ENCODE measurements around the gene PRKCZ.
"Not testable (repeated sequence)": the region's sequence is repeated elsewhere in the genome, so short reads cannot be mapped to it uniquely, and the experiment has no call there.

The PRKCZ gene

DNA sequence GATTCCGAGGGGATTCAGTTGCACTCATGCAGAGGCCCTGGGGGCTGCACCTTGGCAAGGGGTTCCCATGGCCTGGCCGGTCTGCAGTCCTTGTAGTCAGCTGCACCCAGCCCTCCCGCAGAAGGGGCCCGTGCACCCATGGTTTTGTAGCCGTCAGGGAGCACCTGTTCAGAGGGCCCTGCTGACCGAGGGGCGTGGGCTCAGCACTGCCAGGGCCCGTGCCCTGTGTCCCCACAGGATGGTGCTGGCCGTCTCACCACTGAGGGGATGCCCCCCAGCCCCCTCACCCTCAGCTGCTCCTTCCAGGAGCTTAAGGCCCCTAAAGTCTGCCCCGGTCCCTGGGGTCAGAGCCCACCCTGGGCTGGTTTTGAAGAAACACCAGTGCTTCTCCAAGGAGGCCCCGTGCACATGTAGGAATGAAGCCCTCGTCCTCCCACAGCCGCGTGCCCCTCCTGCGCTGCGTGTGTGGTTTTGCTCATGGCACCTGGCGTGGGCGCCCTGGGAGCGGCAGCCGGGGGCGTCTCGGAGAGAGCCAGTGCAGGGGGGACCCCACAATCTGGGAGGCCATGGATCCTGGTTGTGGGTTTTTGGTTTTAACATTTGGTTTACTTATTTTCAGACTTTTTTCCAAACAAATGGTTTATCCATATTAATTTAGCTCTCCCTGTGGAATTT, 40.1 kb downstream of the PRKCZ start:
- intact Hi-C loops (cut with DNase I; ENCODE audit: low total_unique reads): no loop called here
- Histone ChIP-seq H3K36me3 (no peaks in the 10 kb centered on the region), H3K9me3 (no peaks in the 10 kb centered on the region), H3K27me3 (peaks cover 0 to 58% of the 10 kb centered on the region in 2 donors), H3K27ac (no peak overlapping the region), H3K4me3 (no peak overlapping the region), H3K4me1 (no peaks in the 10 kb centered on the region)
- TF ChIP-seq CTCF (IDR thresholded peaks at IDR 0.05): no peak
- DNase-seq: no peak

- no peaks in the 10 kb centered on the region for H3K36me3 ChIP-seq
- no peak overlapping the region for H3K27ac ChIP-seq
- H3K4me3 ChIP-seq: no peak overlapping the region
- intact Hi-C loops (cut with DNase I; ENCODE audit: low total_unique reads): no loop called here
- peak; percentile 30 to 33 for TF ChIP-seq CTCF (IDR thresholded peaks at IDR 0.05)
- H3K9me3 ChIP-seq: peaks cover 0 to under 1% (median 0%) of the 10 kb centered on the region in 3 donors
- H3K27me3 ChIP-seq: peaks cover 0 to 59% of the 10 kb centered on the region in 2 donors
- peak in 1 of 2 donors; percentile 27 for DNase-seq
- no peaks in the 10 kb centered on the region for H3K4me1 ChIP-seq
Measured at GRCh38 chr1:2091611-2092604, 41.7 kb downstream of the PRKCZ start.

DNA sequence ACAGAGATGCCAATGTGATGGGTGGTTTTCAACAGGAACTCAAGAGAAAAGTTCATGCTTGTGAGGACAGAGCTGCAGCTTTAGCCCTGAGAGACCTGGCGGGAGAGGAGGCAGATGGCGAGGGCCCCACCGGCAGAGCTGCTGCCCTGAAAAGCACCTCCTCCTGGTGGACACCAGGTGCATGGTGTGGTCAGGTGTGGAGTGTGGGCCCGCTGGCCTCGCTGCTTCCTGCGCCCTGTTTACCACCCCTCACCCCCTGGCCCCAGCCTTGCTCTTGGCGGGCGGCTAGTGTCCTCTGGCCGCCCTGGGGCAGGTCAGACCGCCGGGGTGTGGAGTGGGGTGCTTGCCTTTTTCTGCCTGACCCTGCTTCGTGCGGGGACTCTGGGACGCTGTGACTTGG, 42.8 kb downstream of the PRKCZ start:
- TF ChIP-seq CTCF (IDR thresholded peaks at IDR 0.05): no peak
- H3K4me1 ChIP-seq: no peaks in the 10 kb centered on the region
- no peaks in the 10 kb centered on the region for H3K36me3 ChIP-seq
- H3K4me3 ChIP-seq: no peak overlapping the region
- peaks cover 0 to 50% of the 10 kb centered on the region in 2 donors for H3K27me3 ChIP-seq
- no peak overlapping the region for H3K27ac ChIP-seq
- intact Hi-C loops (cut with DNase I; ENCODE audit: low total_unique reads): no loop called here
- DNase-seq: no peak
- H3K9me3 ChIP-seq: peaks cover 0 to 7% (median 0%) of the 10 kb centered on the region in 3 donors

- intact Hi-C loops (cut with DNase I; ENCODE audit: low total_unique reads): no loop called here
- Histone ChIP-seq H3K4me1 (no peaks in the 10 kb centered on the region), H3K4me3 (no peak overlapping the region), H3K36me3 (no peaks in the 10 kb centered on the region), H3K27me3 (peaks cover 0 to 44% of the 10 kb centered on the region in 2 donors), H3K27ac (no peak overlapping the region), H3K9me3 (peaks cover 0 to 7% (median 0%) of the 10 kb centered on the region in 3 donors)
- TF ChIP-seq CTCF (IDR thresholded peaks at IDR 0.05): no peak
- no peak for DNase-seq
Measured at GRCh38 chr1:2093636-2094035, 43.4 kb downstream of the PRKCZ start.

- H3K27ac ChIP-seq; H3K9me3 ChIP-seq; H3K4me1 ChIP-seq; H3K36me3 ChIP-seq; intact Hi-C loops (cut with DNase I; ENCODE audit: low total_unique reads); H3K4me3 ChIP-seq; DNase-seq: not testable (repeated sequence)
- peaks cover 0 to 38% of the 10 kb centered on the region in 2 donors for H3K27me3 ChIP-seq
Measured at GRCh38 chr1:2094269-2095158, 44.3 kb downstream of the PRKCZ start.
